ENCODE measurements around the gene CCDC57.
"Not testable (repeated sequence)": the region's sequence is repeated elsewhere in the genome, so short reads cannot be mapped to it uniquely, and the experiment has no call there.

CCDC57 gene

DNA sequence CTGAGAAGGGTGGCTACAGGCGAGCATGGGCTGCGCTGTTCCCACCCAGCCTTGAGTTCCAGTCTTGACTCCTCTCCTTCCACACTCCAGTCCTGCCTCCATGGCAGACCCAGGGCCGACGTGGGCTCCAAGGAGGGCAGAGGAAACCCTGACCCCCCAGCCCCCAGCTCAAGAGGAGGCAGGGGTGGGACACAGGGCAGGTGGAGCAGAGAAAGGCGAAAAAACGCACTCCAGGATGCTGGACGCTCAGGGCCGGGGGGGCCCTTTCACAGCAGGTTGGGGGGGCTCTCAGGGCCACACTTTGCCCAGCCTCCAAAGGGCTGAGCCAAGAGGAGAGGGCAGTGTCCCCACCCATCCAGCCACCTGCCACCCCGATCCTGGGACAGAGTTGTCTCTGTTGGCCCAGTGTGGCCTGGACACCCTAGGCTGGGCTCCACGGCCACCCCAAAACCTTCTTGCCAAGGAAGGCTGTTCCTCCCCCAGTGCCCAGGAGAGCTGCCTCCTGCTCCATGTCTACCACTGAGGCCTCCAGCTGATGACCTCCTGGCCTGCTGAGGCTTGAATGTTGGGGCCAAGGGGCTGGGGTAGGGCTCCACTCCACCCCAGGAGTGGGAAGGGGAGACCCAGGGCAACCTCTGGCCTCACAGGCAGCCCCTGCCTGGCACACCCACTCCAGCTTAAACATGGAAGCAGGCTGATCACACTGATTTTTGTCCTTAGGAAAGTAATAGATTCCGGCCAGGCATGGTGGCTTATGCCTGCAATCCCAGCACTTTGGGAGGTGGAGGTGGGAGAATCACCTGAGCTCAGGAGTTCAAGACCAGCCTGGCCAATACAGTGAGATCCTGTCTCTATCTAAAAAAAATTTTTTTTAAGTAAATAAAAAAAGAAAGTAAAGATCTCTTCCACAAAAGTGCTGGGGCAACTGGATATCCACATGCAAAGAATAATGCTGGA lies 7.4 kb upstream of the CCDC57 start:
- no peak for DNase-seq

DNA sequence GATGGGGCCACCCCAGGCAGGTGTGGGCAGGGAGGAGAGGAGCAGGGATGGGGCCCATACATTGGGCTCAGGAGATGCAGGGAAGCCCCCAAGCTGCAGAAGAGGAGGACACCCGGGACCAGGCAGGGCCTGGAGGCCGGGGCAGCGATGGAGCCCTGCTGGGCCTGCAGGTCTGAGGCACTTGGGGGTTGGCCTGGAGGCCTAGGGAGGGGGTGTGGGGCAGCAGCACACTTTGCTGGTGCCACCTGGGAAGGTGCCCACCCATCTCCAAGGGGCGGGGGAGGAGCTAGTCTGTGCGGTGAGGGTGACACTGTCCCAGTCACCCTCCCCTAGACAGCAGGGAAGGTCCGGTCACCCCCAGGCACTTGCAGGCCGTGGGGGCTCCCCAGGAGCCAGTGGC lies 6.4 kb upstream of the CCDC57 start:
- no peak for DNase-seq

GRCh38 chr17:82218349-82219075 lies 5.9 kb upstream of the CCDC57 start:
- DNase-seq: no peak

DNA sequence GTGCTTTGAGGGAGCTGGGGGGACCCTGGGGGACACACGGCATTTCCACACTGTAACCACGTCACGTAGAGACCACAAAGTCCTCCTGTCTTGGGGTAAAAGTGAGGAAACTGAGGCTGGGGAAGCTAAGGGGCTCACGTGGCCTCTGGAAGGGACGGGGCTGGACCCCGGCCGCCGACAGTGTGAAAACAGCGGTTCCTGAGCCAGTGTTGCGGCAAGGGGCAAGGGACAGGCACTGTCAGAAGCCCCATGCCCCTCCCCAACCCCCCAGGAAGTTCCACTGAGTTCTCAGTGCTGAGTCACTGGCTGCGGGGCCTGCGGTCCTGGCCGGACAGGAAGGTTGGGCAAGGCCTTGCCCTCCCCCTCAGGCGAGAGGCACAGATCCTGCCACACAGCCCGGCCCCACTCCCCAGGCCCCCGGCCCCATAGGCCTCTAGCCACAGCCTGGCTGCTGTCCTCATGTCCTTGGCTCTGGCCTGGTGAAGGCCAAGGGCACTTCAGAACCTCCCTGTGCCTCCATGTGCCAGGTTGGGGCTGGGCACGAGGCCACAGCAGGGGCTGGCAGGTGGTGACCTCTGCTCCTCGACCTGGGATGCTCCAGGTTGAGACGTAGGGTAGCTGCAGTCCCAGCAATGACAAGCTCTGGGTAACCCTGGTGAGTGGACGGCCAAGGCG lies 5.0 kb upstream of the CCDC57 start:
- no peak for DNase-seq

GRCh38 chr17:82217120-82217529 lies 4.5 kb upstream of the CCDC57 start:
- DNase-seq: no peak

DNA sequence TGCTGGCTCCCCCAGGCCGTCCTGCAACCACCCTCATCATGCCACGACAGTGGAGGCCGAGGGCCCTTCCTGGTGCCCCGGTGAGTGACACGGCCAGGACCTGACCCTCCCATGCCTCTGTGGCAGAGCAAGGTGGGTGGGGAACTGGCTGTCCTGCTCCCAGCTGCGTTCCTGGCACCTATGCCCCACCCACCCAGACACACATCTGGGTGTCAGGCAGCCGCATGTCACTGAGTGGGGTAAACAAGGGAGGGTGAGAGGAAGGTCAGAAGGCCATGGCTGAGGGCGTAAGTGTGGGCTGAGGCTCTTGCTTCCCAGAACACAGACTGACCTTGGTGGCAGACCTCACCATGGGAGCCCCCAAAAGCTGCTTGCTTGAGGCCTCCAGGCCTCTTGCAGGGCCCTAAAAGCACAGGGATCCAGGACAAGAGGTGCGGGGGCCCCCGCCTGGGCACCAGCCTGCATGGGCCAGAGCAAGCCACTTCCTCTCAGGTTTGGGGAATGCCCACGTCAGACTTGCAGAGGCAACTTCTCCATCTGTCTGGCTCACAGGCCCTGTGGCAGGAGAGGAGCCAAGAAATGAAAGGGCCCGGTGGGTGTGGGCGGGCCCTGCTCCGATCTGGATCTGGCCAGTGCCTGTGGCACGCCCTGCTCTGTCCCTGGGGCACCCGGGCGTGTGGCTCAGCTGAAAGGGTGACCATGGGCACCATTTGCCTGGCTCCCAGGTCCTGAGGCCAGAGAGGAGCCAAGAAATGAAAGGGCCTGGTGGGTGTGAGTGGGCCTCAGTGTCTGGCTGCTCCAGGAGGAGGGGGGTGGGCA lies 3.9 kb upstream of the CCDC57 start:
- DNase-seq: peak; percentile 14

GRCh38 chr17:82215972-82216300 lies 3.3 kb upstream of the CCDC57 start:
- no peak for DNase-seq

DNA sequence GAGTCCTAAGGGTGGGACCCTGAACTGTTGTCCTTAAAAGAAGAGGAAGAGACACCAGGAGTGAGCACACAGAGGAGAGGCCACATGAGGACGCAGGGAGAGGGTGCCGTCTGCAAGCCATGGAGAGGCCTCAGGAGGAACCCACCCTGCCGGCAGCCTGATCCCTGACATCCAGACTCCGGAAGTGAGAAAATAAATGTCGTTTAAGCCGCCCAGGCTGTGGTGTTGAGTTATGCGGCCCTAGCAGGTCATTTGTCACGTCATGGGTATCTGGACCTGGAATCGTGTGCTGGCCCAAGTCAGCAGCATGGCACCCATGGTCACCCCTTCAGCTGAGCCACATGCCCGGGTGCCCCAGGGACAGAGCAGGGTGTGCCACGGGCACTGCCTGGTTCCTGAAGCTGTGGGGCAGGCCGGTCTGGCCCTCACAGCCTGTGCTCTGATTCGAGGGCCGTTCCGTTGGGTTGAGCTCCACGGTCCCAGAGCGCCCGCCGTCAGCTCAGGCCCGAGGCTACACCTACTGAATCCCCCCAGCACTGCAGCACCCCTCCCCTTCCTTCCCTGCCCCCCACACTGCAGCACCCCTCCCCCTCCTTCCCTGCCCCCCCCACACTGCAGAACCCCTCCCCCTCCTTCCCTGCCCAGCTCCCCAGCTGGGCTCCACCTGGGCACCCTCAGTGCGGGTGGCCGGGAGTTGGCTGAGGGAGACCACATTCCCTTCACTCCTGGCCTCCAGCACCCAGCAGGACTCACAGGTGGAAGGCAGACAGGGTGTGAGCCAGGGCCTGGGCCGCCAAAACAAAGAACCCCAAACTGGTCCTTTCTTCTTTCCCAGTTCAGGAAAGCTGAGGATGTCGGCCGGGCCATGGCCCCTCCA lies 2.7 kb upstream of the CCDC57 start:
- no peak for DNase-seq

DNA sequence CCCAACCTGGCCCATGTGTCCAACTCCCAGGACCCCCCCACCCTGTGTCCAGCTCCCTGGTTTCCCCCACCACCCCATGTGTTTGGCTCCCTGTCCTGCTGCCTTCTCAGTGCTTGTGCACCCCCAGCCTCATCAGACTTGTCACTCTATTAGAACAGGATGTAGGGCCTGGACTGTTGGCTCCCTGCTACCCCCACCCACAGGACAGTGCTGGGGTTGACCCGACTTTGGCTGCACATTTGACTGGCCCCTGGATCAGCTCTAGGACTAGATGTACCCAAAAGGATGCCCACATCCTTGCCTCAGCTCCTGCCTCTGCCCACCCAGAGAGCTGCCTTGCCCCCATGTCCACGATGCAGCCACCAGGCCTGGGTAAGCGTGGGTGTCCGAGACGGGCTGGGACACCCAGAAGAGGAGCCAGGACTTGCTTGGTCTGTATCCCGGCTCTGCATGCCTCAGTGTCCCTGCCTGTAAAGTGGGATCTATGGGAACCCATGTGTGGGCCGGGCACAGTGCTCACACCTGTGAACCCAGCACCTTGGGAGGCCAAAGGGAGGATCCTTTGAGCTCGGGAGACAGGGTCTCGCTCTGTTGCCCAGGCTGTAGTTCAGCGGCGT lies 1.5 kb upstream of the CCDC57 start:
- no peak for DNase-seq

GRCh38 chr17:82213251-82214011 lies 789 bp upstream of the CCDC57 start:
- DNase-seq: peak; percentile 41

DNA sequence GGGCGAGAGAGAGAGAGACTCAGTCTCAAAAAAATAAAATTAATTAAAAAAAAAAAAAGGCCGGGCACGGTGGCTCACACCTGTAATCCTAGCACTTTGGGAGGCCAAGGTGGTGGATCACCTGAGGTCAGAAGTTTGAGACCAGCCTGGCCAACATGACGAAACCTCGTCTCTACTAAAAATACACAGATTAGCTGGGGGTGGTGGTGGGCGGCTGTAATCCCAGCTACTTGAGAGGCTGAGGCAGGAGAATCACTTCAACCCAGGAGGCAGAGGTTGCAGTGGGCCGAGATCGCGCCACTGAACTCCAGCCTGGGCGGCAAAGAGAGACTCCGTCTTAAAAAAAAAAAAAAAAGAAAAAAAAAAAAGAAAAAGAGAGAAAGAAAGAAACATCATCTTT lies 2.0 kb downstream of the CCDC57 start:
- DNase-seq: not testable (repeated sequence)

DNA sequence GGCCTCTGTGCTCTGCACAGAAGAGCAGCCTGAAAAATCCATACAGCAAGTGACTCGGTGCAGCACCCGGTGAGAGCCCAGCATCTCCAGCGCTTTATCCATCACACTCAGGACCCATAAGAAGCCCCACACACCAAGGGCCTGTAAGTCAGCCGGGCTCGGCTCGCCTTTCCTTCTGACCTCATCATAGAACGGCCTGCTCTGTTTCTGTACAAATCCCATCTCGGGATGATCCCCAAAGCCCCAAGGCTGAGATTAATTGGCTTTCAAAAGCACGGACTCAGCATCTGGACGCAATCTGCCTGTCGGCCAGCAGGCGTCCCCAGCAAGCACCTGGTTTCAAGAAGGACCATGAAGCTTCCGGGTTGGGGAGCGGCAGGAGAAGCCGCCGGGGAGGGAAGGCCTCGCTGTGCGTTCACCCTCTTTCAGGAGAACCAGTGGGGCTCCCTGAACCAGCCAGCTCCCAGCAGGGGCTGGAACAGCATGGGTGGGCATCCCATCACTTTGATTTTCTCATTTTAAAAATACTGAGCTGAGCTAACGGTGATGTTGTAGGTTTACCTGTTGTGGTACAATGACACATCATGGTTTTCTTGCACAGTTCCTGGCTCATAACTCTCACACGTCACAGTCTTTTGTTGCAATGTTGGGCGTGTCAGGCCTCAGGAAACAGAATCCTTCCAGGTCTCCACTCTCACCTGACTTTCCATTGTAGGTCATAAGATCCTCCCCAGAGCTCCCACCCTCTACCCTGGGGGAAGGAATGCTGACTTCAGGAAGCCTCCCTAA lies 6.7 kb downstream of the CCDC57 start:
- peak; percentile 66 for DNase-seq

DNA sequence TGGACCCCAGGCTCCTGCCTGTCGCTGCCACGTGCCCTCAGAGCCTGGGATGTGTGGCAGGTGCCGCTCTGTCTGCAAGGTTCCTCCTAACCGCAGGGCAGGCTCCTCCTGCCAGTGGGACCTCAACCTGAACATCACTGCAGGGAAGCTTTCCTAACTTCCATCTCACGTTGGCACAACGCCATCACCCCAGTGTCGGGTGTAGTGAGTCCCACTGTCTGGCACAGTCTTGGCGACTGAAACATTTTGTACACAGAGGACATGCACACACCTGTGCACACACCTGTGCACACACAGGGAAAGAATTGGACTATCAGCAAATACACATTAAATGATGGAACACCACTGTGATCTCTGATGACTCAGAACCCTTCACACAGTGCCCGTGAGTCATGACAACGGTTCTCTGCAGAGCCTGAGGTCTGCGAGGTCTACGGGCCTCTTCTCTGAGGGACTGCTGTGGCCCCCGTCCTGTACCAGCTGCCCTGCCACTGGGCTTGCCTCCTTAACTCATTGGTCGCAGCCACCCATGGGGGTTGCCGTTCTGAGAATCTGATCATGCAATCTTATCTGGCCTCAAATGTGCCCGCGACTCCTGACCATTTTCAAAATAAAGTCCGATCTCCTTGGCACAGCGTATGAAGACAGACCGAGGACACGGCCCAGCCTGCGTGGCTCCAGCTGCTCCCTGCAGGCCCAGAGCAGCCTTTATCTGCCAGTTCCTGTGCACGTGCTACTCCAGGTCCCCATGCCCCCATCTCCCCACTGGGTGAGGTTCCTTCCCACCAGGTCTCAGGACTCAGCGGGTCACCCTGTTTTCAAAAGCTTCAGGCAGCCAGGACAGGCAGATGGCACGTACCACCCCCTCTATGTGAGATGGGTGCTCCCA lies 7.6 kb downstream of the CCDC57 start:
- no peak for DNase-seq

DNA sequence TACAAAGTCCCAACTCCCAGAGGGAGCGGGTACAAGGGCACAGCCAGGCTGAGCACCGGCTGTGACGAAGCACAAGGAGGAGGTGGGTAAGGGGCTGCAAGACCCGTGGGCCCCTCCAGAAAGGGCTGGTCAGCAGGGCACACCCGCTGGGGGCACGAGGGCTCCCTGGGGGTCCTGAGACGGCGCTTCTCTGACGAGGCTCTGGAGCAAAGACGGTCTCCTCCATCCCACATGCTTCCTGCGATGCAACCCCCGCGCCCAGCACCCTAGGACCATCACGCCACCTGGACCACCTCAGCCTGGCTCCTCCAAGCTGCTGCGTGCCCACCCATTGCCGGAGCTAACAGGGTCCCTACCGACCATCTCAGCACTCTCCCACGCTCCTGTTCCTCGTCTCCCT lies 8.7 kb downstream of the CCDC57 start:
- no peak for DNase-seq

- no peak for DNase-seq
These were observed 9.7 kb downstream of the CCDC57 start for GRCh38 chr17:82202981-82203380.

- DNase-seq: no peak
These were observed 11.1 kb downstream of the CCDC57 start for GRCh38 chr17:82201498-82201910.

- DNase-seq: no peak
These were observed 11.7 kb downstream of the CCDC57 start for GRCh38 chr17:82200743-82201497.

GRCh38 chr17:82200135-82200534 lies 12.5 kb downstream of the CCDC57 start:
- no peak for DNase-seq

All from NCI-H446 treated with DMSO at 0.1 percent for 48 hours (cell line).